Uterus (tissue), 2 donors: ENCODE measurements around the gene P2RX3.

Source experiments
- POLR2A ChIP-seq, 2 donors: fragments of 450-650 bp; IDR thresholded peaks; one replicate each; pipeline ENCODE4 v1.6.1; 2016; ENCODE audit warnings: antibody characterized with exemption in 2 of 2, mild to moderate bottlenecking in 1 of 2, moderate library complexity in 1 of 2
- TF ChIP-seq, protein P1 (sequence below), 4 experiments: fragments of 200-600 bp in 2 of 4; fragments of 450-650 bp in 2 of 4; sonication (generic) in 2 of 4; IDR thresholded peaks; one replicate each; pipeline ENCODE4 v1.5.1; 2016 to 2019; ENCODE audit warnings: antibody characterized with exemption in 4 of 4, mild to moderate bottlenecking in 2 of 4, moderate library complexity in 1 of 4

DNA sequence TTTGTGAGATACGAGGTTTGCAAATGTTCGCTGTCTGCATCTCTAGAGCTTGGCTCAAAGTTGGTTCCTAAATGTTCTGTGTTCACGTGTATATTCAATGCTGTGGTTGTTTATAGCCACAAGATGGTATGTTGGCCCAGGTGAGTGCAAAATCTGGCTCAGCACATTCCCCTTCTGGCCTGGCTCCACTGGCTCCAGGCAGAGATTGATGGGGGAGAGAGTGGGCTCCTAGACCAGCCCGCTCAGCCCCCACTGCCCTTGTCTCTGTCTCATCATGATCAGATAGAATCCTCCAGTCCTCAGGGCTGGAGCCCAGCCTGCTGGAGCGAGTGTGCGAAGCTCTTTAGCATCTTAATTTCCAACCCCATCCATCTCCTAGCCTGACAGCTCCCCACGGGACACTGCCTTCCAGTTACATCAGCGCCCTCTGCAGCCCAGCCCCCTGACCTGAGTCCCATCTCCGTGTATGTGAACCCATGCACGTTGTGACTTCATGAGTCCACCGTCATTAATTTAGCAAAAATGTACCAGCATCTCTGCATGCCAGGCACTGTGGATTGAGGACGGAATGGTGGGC is 2.0 kb downstream of the P2RX3 start:
- TF ChIP-seq POLR2A (IDR thresholded peaks at IDR 0.05), result no peak
- TF ChIP-seq, protein P1, sequence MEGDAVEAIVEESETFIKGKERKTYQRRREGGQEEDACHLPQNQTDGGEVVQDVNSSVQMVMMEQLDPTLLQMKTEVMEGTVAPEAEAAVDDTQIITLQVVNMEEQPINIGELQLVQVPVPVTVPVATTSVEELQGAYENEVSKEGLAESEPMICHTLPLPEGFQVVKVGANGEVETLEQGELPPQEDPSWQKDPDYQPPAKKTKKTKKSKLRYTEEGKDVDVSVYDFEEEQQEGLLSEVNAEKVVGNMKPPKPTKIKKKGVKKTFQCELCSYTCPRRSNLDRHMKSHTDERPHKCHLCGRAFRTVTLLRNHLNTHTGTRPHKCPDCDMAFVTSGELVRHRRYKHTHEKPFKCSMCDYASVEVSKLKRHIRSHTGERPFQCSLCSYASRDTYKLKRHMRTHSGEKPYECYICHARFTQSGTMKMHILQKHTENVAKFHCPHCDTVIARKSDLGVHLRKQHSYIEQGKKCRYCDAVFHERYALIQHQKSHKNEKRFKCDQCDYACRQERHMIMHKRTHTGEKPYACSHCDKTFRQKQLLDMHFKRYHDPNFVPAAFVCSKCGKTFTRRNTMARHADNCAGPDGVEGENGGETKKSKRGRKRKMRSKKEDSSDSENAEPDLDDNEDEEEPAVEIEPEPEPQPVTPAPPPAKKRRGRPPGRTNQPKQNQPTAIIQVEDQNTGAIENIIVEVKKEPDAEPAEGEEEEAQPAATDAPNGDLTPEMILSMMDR (IDR thresholded peaks at IDR 0.05), result no peak
